Adrenal gland (tissue), 12 donors: ENCODE data around the gene YIPF3. TPM values are rescaled to one million over a fixed set of nuclear protein-coding genes. Genes with fewer than 3 reads are reported as not detected.
A peak's percentile ranks its signal among the peaks of the same experiment; 100 is the strongest.

Experiments
- DNase-seq, 7 donors: peaks; one replicate each; pipeline ENCODE4 v3.0.0-alpha.2; 2019 to 2020
- H3K27ac ChIP-seq, 5 donors: fragments of 200-600 bp; sonication (generic) in 4 of 5; 1 replicate in 3 of 5; 2 replicates in 2 of 5; pipeline versions ENCODE4 v1.5.1 to v1.8.0; 2016 to 2020; ENCODE audit warnings: mild to moderate bottlenecking in 1 of 5
- H3K27me3 ChIP-seq: fragments of 200-600 bp; 2 replicates; pipeline ENCODE4 v1.8.0; 2021
- H3K36me3 ChIP-seq, 2 donors: fragments of 200-600 bp; replicated peaks in 1 of 2; 1 replicate in 1 of 2; 2 replicates in 1 of 2; pipeline versions ENCODE4 v1.5.1 to v1.8.0; 2018 to 2022
- H3K4me1 ChIP-seq, 2 donors: fragments of 200-600 bp; replicated peaks in 1 of 2; 1 replicate in 1 of 2; 2 replicates in 1 of 2; pipeline versions ENCODE4 v1.5.1 to v1.8.0; 2018 to 2021
- H3K4me3 ChIP-seq, 4 donors: fragments of 200-600 bp; sonication (generic) in 3 of 4; one replicate each; pipeline ENCODE4 v1.5.1; 2016 to 2018
- H3K9me3 ChIP-seq, 3 donors: fragments of 200-600 bp; sonication (generic) in 1 of 3; replicated peaks in 1 of 3; 1 replicate in 2 of 3; 2 replicates in 1 of 3; pipeline versions ENCODE4 v1.5.1 to v1.8.0; 2016 to 2021
- CTCF ChIP-seq, 6 experiments: fragments of 450-650 bp in 4 of 6; fragments of 200-600 bp in 2 of 6; sonication (generic) in 1 of 6; IDR thresholded peaks; 1 replicate in 5 of 6; 2 replicates in 1 of 6; pipeline versions ENCODE4 v1.5.1 to v1.8.0; 2016 to 2021; ENCODE audit warnings: antibody characterized with exemption in 6 of 6, mild to moderate bottlenecking in 2 of 6, moderate library complexity in 1 of 6
- POLR2A ChIP-seq, 2 donors: fragments of 450-650 bp; IDR thresholded peaks; one replicate each; pipeline ENCODE4 v1.6.1; 2017; ENCODE audit warnings: antibody characterized with exemption in 2 of 2, mild to moderate bottlenecking in 2 of 2, moderate library complexity in 1 of 2
- WGBS, 4 donors: extraction: QIAGEN DNeasy Blood & Tissue Kit in 2 of 4; methylation state at CpG; one replicate each; pipeline versions ENCODE4 v1.1.5 to v1.1.7; 2013 to 2017; 5-methylcytosine and 5-hydroxymethylcytosine counted together
- intact Hi-C, 2 donors: fragments of 100-400 bp; cut with DNase I; formaldehyde crosslinking; loops; one replicate each; pipeline versions ENCODE4 v1.14.1 to v1.15.0; 2022 to 2023
- polyA plus RNA-seq, 3 donors: library from polyadenylated mRNA; stranded (reverse); fragments of 200-250 nt in 2 of 3; fragments of 350-450 nt in 1 of 3; fragmentation: Illumina TruSeq in 1 of 3; extraction: RNeasy Lipid Tissue Mini Kit (QIAGEN cat#74804) in 1 of 3; gene quantifications; one replicate each; pipeline ENCODE4 v1.2.3, GENCODE V29; 2013 to 2014
- total RNA-seq, 9 donors: library from RNA; depleted of rRNA in 4 of 9; stranded (reverse); fragments of >200 nt in 4 of 9; fragments of 120-200 nt in 1 of 9; fragmentation: NEBNext Ultra II Directional in 1 of 9; extraction: Animal tissue kit (Norgen Biotek cat#: 25700) in 1 of 9; gene quantifications; one replicate each; pipeline versions ENCODE4 v1.1.0 to v1.2.4, GENCODE V29; 2013 to 2023
- donor health status: healthy with polysubstance abuse.
- donor health status: Bipolar disorder and iron deficiency.
- donor health status: DM: yes; HTN: yes; CAD: no.
- donor health status: DM: no; HTN: no; CAD: no.
- donor health status: DM: no; HTN: no; CAD: no.
- donor health status: DM: yes; HTN: yes; CAD: no.

Gene YIPF3
- total and polyA plus RNA-seq, 12 donors = 78.1 to 271 (median 148) TPM

GRCh38 chr6:43506171-43506570 is 10.6 kb downstream of the YIPF3 start:
- intact Hi-C loops = loop anchor here (5.0 to 10.0 kb wide), 3 partner anchors 54 to 121 kb away; no protein-coding TSS in a partner anchor
- Histone ChIP-seq H3K4me1 (peaks cover 18% of the 10 kb centered on the region in 2 donors), H3K4me3 (no peak overlapping the region), H3K36me3 (peaks cover 0 to 45% of the 10 kb centered on the region in 2 donors), H3K9me3 (no peaks in the 10 kb centered on the region), H3K27ac (peak overlapping the region in 3 of 5 donors; percentile 27 to 70 (median 64)), H3K27me3 (no peaks in the 10 kb centered on the region)
- peak in 2 of 7 donors; percentile 42 to 51 for DNase-seq
- 36 to 61% (median 48%) methylated on average over 3 of the region's 3 CpGs for WGBS, 4 donors
- TF ChIP-seq POLR2A (IDR thresholded peaks at IDR 0.05) (no peak), CTCF (IDR thresholded peaks at IDR 0.05) (no peak)

- no peak for DNase-seq
- WGBS, 4 donors = 54 to 72% (median 61%) methylated on average over 2 to 6 of the region's 6 CpGs
- Histone ChIP-seq H3K36me3 (peaks cover 0 to 49% of the 10 kb centered on the region in 2 donors), H3K9me3 (no peaks in the 10 kb centered on the region), H3K4me3 (no peak overlapping the region), H3K27ac (peak overlapping the region in 1 of 5 donors; percentile 64), H3K4me1 (peaks cover 15% of the 10 kb centered on the region in 2 donors), H3K27me3 (no peaks in the 10 kb centered on the region)
- intact Hi-C loops = loop anchor here (5.0 to 10.0 kb wide), 3 partner anchors 53 to 121 kb away; no protein-coding TSS in a partner anchor
- TF ChIP-seq CTCF (IDR thresholded peaks at IDR 0.05) (no peak), POLR2A (IDR thresholded peaks at IDR 0.05) (no peak)
These were observed 11.0 kb downstream of the YIPF3 start for GRCh38 chr6:43505718-43506117.

GRCh38 chr6:43504756-43505593 is 11.8 kb downstream of the YIPF3 start:
- WGBS, 4 donors = 92 to 94% (median 94%) methylated on average over 12 to 26 of the region's 26 CpGs
- Histone ChIP-seq H3K9me3 (no peaks in the 10 kb centered on the region), H3K27ac (no peak overlapping the region), H3K27me3 (no peaks in the 10 kb centered on the region), H3K36me3 (peaks cover 0 to 56% of the 10 kb centered on the region in 2 donors), H3K4me1 (peaks cover 10 to 11% of the 10 kb centered on the region in 2 donors), H3K4me3 (no peak overlapping the region)
- TF ChIP-seq CTCF (IDR thresholded peaks at IDR 0.05) (no peak), POLR2A (IDR thresholded peaks at IDR 0.05) (no peak)
- intact Hi-C loops = loop anchor here (5.0 to 10.0 kb wide), 3 partner anchors 53 to 120 kb away; no protein-coding TSS in a partner anchor
- DNase-seq = no peak

- no peak overlapping the region for H3K27ac ChIP-seq
- TF ChIP-seq POLR2A (IDR thresholded peaks at IDR 0.05) = no peak
- H3K9me3 ChIP-seq = no peaks in the 10 kb centered on the region
- intact Hi-C loops = loop anchor here in 1 of 2 donors (10.0 kb wide), 1 partner anchor 119 kb away; no protein-coding TSS in a partner anchor
- DNase-seq = no peak
- no peaks in the 10 kb centered on the region for H3K4me1 ChIP-seq
- no peaks in the 10 kb centered on the region for H3K27me3 ChIP-seq
- no peak overlapping the region for H3K4me3 ChIP-seq
- WGBS, 4 donors = 84 to 91% (median 89%) methylated on average over 7 to 8 of the region's 8 CpGs
- peaks cover 0 to 72% of the 10 kb centered on the region in 2 donors for H3K36me3 ChIP-seq
These were observed 13.3 kb downstream of the YIPF3 start for GRCh38 chr6:43503443-43503842.
